CD4-positive, alpha-beta T cell treated with Interleukin-4 for 1 hour (primary cell): Measurements from ENCODE around the gene DDX4.
"Not testable (repeated sequence)": the region's sequence is repeated elsewhere in the genome, so short reads cannot be mapped to it uniquely, and the experiment has no call there.

ENCODE experiments used
- DNase-seq, 2 donors: peaks; one replicate each; pipeline ENCODE4 v3.0.0-alpha.2; 2020 to 2022

The DDX4 gene

DNA sequence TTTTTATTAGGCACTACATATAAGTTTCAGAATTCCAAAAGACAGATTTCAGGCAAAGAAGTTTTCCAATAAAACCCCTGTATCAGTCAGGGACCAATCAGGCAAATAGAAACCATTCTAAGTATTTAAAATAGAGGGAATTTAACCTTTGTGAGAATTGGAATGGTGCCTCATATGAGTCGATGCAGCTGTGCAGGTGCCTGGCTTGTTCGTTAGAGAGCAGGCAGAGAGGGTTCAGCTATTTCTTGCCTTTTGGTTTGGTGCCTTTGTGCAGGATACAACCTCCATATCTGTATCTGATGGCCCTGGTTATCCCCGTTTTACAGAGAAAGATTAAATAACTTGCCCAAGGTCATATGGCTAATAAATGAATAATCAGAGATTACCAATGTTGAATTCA is 6.0 kb upstream of the DDX4 start:
- no peak for DNase-seq

DNA sequence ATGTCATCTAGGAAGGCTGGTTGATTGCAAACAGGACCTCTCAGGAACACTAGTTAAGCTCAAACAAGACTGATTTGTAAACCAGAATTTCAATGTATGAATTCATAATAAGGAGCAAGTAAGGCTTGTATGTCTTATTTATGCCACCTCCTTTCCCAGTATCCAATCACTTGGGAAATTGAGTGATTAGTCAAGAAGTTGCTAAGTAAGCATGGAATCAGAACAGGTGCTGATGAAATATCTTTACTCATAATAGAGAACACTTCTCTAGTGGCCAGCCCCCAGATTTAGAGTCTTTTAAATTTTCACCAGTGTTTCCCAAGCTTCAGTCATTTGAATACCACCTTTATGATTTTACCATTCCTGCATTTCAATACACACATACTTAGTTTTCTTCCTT is 5.3 kb upstream of the DDX4 start:
- DNase-seq = no peak

DNA sequence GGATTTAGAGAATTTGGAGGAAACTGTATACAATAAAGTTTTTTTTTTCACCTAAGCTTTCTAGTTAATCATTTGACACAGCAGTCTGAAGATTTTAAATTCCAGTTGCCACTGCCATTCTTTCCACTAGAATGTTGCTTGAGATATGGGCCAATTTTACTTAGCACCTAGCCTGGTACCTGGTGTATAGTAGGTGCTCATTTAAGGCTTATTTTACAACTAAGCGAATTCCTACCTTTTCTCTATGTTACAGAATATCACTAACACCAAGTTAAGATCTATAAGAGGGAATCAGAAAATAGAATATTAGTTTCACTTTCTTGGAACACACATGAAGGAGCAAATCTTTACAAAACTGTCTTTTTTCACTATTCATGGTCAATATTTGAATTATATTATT is 3.2 kb upstream of the DDX4 start:
- DNase-seq = no peak

DNA sequence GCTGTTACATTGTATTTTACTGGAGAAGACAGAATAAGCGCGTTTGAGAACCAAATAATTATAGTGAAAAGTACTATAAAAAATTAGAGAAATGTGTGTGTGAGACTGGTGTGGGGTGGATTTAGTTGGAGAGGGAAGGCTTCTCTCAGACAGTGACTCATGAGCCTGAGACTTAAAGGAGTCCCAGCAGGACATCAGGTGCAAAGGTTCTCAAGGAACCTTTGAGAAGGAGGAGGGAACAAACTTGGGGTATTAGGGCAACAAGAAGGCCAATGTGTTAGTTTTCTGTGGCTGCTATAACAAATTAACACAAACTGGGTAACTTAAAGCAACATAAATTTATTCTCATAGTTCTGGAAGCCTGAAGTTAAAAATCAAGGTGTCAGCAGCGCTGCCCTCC is 4.9 kb downstream of the DDX4 start:
- no peak for DNase-seq

DNA sequence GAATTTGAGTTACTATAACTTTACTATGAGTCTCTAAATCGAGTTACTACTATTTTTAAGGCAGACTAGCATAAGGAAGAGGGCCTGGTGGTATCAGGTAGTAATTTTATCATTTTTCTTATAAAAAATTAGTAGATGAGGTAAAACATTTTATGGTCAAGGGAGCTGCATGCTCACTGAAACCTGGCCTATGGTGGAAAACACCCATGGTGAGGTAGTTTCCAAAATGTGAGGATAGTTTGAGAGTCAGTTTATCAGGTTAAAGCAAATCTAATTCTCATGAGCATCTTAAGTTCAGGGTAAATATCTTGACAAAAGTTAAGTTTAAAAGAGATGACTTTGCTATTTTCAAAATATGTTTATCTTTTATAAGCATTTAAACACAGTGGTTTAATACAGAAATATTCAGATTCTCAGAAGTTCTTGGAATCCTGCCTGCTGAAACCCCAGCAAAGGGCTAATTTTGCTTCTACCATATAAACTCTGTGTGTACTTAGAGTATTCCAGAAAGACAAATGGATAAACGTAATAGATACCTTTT is 10.0 kb downstream of the DDX4 start:
- DNase-seq = no peak

DNA sequence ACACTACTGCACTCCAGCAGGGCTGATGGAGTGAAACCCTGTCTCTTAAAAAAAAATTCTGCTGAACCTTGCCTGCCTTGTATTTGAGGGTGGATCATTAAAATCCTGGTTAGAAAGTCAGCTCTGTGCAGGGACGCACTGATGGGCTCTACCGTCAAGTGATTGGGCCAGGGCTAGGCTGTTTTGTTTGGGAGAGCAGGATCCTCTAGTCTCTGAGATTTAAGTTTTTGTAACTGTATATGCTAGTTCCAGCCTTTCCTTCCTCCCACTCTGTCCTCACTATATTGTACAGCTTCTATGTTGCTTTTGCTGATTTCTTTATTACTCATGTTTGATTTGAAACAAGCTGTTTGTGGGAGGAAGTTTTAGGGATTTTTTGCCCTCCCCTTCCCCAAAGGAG is 11.5 kb downstream of the DDX4 start:
- no peak for DNase-seq

DNA sequence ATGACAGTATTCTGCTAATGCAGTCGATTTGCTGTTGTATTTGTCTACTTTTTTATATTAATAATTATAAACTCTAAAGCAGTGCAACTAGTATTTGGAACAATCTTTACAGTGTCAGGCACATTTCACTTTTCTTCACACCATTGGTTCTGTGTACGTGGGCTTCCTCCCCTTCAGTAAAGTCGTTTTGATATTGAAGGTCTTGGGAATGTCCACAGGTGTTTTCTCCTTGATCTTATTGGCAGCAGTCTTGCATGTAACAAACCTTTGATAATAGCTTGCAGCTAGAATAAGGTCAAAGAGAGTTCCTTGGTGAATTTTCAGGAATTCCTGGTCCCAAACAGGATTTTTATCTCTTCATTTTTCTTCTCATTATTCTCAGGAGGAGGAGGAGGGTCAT is 12.2 kb downstream of the DDX4 start:
- no peak for DNase-seq

DNA sequence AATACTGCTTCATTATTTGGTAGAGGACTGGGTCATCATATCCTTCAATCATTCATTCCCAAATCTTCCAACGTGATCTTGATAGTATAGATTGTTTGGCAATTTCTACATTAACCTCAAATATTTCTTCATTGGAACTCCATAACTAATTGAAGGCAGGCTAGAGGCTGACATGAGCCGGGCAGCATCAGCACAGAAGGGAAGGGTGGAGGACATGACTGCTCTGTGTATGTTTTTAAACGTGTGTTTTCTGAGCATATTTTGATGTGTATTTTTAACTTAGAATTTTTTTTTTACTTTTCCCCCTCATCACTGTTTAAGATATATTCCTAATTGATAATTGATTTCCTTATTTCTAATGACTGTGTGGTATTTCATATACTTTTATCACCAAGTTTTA is 12.6 kb downstream of the DDX4 start:
- DNase-seq = no peak

DNA sequence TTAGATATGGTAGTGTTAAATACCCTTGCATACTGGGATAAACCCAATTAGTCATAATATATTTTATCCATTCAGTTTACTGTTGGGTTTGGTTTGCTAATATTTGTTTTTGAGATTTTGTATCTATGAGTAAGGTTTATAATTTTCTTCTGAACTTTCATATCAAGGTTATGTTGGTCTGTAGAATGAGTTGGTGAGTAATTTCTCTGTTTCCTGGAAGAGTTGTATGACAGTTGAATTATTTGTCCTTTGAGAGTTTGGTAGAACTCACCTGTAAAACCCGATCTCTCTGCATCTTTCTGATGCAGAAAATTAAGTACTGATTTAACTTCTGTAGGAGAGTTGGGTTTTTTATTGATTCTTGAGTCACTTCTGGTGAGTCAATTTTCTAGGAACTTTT is 20.4 kb downstream of the DDX4 start:
- no peak for DNase-seq

DNA sequence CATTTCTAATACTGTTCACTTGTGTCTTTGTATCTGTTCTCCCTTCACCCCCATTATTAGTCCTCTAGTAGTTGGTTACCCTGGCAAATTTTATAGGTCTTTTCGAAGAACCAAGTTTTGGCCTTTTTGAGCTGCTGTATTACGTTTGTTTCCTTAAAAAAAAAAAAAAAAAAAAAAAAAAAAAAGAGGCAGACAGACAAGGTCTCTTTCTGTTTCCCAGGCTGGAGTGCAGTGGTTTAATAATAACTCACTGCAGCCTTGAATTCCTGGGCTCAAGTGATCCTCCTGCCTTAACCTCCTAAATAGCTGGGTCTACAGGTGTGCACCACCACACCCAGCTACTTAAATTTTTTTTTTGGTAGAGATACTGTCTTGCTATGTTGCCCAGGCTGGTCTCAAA is 20.9 kb downstream of the DDX4 start:
- no peak for DNase-seq

DNA sequence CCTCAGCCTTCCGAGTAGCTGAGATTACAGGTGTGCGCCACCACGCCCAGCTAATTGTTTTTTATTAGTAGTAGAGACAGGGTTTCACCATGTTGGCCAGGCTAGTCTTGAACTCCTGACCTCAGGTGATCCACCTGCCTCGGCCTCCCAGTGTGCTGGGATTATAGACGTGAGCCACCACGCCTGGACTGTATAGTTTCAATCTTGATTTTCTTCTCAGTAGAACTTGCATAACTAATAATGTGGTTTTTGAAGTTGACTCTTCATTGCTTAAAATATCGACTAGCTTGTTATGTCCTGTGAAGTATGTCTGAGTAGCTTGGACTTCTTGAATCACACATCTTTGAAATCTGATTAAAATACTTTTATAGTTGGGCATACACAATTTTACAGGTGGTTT is 23.9 kb downstream of the DDX4 start:
- not testable (repeated sequence) for DNase-seq

DNA sequence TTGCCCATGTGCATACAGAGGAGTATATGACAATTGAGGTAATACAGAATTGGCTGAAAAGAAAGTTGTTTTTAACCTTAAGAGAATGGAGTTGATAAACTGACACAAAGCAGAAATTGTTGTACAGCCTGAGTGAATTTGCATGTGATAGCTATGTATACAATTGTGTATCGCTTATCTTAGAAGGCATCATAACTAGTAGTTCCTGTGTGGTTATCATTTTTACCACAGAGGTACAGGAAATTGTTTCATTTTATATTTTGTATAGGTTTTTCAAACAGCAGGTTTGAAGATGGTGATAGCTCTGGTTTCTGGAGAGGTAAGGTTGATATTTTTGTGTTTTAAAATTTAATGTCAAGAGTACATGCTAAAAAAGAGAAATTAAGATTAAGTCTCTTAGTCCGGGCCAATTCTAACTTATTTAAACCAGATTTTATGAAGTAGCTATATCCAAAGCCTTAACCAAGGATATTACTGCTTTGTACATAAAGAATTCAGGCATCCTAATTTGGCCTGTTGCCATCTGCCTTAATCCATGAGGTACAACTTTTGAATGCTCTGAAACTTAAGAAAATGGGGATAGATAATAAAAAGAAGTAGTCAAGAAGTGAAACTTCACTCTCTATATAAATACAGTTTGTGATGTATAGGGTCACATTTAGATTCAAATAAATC is 26.0 kb downstream of the DDX4 start:
- DNase-seq = peak in 1 of 2 donors; percentile 24

DNA sequence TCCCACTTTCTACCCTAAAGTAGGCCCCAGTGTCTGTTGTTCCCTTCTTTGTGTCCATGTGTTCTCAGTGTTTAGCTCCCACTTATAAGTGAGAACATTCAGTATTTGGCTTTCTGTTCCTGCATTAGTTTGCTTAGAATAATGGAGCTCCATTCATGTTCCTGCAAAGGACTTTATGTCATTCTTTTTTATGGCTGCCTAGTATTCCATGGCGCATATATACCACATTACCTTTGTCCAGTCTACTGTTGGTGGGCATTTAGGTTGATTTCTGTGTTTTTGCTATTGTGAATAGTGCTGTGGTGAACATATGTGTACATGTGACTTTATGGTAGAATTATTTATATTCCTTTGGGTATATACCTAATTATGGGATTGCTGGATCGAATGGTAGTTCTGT is 30.4 kb downstream of the DDX4 start:
- no peak for DNase-seq

DNA sequence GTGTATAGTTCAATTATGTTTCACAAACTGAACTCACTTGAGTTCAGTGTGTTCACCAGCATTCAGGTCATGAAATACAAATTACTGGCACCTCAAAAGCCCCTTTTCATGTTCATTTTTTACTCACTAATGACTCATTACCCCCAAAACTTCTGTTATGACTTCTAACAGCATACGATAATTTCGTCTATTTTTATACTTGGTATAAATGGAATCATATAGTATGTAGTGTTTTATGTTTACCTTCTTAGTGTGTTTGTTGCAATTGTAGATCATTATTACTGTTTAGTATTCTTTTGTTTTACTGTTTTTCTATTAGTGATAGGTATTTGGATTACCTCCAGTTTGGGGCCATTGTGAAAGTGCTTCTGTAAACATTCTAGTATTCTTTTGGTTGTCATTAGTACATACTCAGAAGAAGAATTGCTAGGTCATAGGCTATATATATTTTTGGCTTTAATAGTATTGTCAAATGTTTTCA is 33.4 kb downstream of the DDX4 start:
- no peak for DNase-seq

DNA sequence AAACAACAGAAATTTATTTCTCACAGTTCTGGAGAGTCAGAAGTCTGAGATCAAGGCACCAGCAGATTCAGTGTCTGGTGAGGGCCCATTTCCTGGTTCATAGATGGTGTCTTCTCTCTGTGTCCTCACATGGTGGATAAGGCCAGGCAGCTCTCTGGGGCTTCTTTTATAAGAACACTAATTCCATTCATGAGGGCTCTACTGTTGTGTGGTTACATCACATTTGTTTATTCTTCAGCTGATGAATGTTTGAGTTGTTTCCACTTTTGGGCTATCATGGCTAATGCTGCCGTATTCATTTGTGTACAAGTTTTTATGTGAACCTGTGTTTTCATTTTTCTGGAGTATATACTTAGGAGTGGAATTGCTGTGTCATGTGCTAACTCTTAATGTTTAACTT is 35.2 kb downstream of the DDX4 start:
- DNase-seq = no peak

DNA sequence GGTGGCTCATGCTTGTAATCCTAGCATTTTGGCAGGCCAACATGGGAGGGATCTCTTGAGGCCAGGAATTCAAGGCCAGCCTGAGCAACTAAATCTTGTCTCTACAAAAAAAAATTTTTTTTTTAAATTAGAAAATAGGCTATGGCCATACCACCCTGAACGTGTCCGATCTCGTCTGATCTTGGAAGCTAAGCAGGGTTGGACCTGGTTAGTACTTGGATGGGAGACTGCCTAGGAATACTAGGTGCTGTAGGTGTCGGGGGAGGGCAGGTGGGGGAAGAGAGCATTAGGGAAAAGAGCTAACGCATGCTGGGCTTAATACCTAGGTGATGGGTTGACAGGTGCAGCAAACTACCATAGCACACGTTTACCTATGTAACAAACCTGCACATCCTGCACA is 39.5 kb downstream of the DDX4 start:
- no peak for DNase-seq

DNA sequence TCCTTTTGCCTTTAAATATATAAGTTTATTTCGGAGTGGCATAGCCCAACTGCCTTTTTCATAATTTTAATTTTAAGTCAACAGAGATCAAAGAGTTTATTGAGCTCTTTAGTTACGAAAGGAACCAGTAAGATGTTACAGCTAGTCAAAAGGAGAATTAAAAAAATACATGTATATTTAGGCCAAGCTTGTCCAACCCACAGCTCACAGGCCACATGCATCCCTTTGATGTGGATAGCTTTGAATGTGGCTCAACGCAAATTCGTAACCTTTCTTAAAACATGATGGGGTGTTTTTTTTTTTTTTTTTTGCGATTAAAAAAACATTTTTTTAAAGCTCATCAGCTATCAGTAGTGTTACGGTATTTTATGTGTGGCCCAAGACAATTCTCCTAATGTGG is 63.1 kb downstream of the DDX4 start:
- DNase-seq = no peak

DNA sequence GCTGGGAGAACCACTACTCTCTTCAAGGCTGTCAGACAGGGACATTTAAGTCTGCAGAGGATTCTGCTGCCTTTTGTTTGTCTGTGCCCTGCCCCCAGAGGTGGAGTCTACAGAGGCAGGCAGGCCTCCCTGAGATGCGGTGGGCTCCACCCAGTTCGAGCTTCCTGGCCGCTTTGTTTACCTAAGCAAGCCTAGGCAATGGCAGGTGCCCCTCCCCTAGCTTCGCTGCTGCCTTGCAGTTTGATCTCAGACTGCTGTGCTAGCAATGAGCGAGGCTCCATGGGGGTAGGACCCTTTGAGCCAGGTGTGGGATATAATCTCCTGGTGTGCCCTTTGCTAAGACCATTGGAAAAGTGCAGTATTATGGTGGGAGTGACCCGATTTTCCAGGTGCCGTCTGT is 71.0 kb downstream of the DDX4 start:
- peak in 1 of 2 donors; percentile 14 for DNase-seq

DNA sequence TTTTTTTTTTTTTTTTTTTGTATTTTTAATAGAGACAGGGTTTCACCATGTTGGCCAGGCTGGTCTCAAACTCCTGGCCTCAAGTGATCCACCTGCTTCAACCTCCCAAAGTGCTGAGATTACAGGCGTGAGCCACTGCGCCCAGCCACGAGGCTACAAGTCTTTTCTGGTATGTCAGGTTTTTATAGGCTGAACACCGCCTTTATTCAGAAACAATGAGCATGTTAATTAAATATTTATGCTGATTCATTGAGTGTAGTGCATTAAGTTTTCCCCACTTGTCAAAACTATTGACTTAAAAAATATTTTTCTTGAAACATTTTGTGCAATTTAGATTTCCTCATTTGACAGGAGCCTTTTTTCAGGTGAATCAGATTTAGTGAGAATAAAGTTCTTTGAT is 78.1 kb downstream of the DDX4 start:
- DNase-seq = not testable (repeated sequence)

DNA sequence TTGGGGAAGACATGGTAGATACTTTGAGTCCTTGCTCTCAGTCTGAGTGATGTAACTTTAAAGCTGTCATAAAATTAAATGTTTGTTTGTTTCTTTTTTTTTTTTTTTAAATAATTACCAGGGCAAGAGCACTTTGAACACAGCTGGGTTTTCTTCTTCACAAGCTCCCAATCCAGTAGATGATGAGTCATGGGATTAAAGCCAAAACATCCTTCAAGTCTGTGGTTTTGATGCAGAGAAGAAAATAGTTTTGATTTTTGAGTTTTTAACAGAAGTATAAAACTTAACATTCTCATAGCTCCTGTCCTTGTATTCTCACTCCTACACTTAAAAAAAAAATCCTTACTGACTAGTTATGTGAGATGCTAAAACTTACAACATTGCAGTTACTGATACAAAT is 78.5 kb downstream of the DDX4 start:
- DNase-seq = no peak

DNA sequence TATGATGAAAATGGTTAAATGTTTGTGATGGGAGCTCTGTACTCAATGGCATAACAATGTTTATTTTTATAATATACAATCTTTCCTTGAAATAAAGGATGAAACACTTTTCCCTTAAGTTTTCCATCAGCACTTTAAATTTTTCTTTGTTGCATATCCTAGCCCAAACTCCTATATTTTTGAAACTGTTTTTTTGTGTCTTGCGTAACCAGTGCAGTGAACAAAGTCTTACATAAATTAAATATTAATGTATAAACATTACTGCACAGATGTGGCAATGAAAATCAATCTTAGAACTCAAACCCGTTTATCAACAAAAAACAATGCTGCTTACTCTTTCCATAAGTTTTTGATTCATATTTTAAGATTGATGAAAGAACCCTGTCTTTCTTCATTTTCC is 79.2 kb downstream of the DDX4 start:
- DNase-seq = no peak

DNA sequence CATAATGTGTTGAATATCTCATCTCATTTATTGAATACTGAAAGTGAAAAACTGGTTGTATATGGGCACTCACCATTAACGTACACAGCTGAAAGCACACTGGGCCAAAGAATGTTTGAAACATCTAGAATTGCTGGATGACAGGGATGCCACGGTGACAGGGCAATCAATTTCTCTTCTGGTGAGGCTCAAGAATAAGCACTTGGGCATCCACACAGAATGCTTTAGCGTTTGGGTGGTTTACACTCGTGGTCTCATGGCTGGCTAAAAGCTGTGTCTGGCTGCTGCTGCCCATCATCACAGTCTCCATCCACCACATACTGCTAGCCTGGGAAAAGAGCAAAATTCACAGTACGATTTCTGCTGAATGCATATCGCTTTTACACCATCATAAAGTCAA is 82.6 kb downstream of the DDX4 start:
- DNase-seq = no peak

DNA sequence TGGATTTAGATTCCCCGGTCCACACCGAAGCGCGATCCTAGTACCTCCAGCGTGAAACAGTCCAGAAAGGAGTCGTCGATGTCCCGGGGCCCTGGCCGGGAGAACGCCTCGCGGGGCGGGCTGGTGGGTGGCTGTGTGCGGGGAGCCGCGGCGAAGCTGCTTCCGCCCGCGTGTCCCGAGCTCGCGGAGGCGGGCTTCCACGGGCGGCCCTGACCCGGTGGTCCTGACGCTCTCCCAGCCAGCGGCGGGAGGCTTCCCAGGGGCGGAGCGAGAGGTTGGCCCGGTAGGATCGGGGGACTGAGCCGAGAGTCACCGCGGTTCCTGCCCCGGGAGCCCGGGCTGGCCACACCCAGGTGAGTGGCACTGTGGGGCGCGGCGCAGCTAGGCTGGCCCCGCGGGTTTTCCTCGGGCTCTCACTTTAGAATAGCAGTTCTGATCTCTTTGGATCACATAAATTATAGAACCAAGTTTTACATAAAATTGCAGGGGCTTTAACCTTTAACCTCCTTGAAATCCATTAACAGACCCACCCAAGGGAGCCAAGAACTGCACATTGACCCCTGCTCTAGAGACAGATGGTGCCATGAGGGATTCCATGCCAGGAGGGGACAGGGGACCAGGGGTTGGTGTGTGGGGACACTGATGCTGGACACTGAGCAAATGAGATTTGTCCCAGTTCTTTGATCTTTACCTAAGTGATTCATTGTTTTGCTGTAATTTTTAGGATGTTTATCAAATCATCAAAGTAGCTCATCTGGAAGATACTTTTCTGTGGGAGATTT is 84.1 kb downstream of the DDX4 start:
- DNase-seq = no peak

DNA sequence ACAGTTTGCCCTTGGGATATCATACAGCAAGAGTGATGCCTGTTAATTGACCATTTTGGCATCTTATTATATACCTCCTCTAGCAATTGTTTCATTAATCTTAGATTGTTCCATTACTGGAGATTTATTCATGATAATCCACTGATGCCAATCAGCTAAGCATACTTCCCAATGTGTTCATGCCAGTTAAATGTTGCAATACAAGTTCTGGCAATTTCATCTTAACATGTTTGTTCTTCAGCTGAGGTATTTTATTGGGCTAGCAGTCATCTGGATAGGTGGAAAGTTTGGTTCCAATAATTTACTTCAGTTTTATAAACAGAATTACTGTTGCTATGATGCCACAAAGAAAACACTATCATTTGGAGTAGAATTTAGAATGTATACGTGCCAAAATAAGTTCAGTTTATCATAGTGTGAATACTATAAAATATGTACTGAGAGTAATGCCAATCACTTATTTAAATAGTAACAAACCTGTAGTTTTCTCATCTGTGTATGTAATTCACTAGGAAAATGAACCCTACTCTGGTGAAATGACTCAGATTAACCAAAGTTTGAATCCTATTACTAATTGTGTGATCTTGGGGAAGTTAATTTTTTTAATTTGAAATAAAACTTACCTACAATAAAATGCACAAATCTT is 85.4 kb downstream of the DDX4 start:
- DNase-seq = no peak
